ENCODE results near the gene RHOU. TPM values are rescaled to one million over a fixed set of nuclear protein-coding genes. Genes with fewer than 3 reads are reported as not detected.

Gene RHOU
- total and polyA plus RNA-seq, 2 of the 13 experiments (the other 11 are each of a cell fraction or from before 2014, with no cell fraction given): 11.9 to 18.5 TPM

DNA sequence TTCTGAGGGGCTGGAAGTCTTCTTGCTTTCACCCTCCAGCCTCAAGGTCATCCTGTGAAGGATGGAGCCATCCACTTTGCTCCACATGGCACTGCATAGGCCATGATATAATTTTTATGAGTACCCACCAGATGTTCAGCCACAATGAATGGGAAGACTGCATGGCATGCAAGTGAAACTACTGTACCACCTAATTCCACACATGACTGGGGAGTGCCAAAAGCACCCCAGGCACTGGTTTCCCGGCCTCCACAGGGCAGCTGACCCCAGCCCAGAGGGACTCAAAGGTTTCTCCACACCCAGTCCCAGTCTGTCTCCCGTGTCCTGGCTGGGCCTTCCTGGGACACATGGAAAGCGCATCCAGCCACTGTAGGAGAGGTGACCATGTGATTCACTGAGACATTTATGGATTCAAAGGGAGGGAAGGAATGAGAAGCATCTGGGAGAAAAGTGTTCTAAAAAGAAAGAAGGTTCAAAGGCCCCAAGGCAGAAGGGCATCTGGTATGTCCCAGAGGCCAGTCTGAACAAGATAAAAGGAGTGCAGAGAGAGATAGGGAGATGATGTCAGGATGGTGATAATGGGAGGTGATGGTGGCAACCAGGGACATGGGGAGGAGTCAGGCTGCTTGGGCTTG, 12.1 kb downstream of the RHOU start:
- Histone ChIP-seq H3K4me3 (replicated peaks in 1 of 3; ENCODE audit: insufficient read depth in 1 of 3, low read depth in 2 of 3, low read length in 3 of 3) (no peak overlapping the region), H4K20me1 (ENCODE audit: insufficient read depth, low read length) (no peaks in the 10 kb centered on the region), H3K9ac (ENCODE audit: insufficient read depth, low read depth, low read length) (no peak overlapping the region), H3K36me3 (replicated peaks in 1 of 2; ENCODE audit: control insufficient read depth in 1 of 2, insufficient read depth in 2 of 2, low read length in 2 of 2) (peaks cover 13 to 23% of the 10 kb centered on the region in 2 experiments), H3K4me1 (ENCODE audit: insufficient read depth, low read length) (peaks cover 12% of the 10 kb centered on the region), H2AFZ (ENCODE audit: low read length) (no peak overlapping the region), H3K27ac (ENCODE audit: extremely low read length, insufficient read depth, low read length) (no peak overlapping the region), H3K4me2 (ENCODE audit: low read depth, low read length) (no peak overlapping the region), H3K79me2 (ENCODE audit: insufficient read depth, low read length) (no peaks in the 10 kb centered on the region), H3K9me3 (ENCODE audit: low read length) (no peaks in the 10 kb centered on the region), H3K27me3 (ENCODE audit: control insufficient read depth in 1 of 2, insufficient read depth in 2 of 2, low read length in 2 of 2) (no peaks in the 10 kb centered on the region)
- no peak for FAIRE-seq
- POLR2A ChIA-PET: no interaction called here
- DNase-seq (ENCODE audit: low spot score): no peak
- CTCF ChIA-PET (ENCODE audit: low intra/inter-chr PET ratio, low total read pairs): no interaction called here
- no peak for TF ChIP-seq ZNF207 (IDR thresholded peaks at IDR 0.05; ENCODE audit: borderline replicate concordance)
- TF ChIP-seq, protein P1, sequence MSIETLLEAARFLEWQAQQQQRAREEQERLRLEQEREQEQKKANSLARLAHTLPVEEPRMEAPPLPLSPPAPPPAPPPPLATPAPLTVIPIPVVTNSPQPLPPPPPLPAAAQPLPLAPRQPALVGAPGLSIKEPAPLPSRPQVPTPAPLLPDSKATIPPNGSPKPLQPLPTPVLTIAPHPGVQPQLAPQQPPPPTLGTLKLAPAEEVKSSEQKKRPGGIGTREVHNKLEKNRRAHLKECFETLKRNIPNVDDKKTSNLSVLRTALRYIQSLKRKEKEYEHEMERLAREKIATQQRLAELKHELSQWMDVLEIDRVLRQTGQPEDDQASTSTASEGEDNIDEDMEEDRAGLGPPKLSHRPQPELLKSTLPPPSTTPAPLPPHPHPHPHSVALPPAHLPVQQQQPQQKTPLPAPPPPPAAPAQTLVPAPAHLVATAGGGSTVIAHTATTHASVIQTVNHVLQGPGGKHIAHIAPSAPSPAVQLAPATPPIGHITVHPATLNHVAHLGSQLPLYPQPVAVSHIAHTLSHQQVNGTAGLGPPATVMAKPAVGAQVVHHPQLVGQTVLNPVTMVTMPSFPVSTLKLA (IDR thresholded peaks at IDR 0.05): peak; percentile 12; the same call in 1 of the 2 replicates
- ATAC-seq: peak; percentile 41; the same call in 2 of the 3 replicates
- 73% methylated on average over 3 of the region's 3 CpGs for WGBS (ENCODE audit: low lambda C conversion rate)
- BruUV-seq (replicated peaks): no TSS peak
- in situ Hi-C loops (cut with HindIII; ENCODE audit: extremely low pct_ligation_motif_present, low pct_unique_long_range_greater_than_20kb) (no loop called here), intact Hi-C loops (cut with micrococcal nuclease; ENCODE audit: unreplicated experiment) (no loop called here)

DNA sequence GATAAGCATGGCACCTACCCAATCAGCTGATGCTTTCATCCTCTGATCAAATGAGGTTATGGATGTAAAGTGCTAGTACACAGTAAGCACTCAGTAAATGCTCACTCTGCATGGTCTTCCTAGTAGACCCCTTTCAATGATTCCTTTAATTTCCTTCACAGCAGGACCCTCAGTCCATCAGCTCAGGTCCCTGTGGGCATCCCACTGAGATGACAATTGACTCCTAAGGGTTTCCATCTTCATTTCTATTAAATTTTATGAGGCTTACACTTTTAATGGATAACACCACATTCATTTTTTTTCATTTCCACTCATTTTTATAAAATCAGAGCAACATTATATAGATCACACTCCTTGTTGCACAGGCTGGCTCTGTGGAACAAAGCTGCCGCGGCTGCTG, 12.8 kb downstream of the RHOU start:
- H3K9me3 ChIP-seq (ENCODE audit: low read length): no peaks in the 10 kb centered on the region
- BruUV-seq (replicated peaks): no TSS peak
- TF ChIP-seq ZSCAN30 (CRISPR knock-in tag; IDR thresholded peaks at IDR 0.05) (no peak), NR2F2 (IDR thresholded peaks at IDR 0.05; ENCODE audit: borderline replicate concordance, low read depth) (no peak), KDM5A (IDR thresholded peaks at IDR 0.05; ENCODE audit: borderline replicate concordance, low read length) (no peak), HOXA5 (CRISPR knock-in tag; IDR thresholded peaks at IDR 0.05) (no peak), TARDBP (CRISPR knock-in tag; IDR thresholded peaks at IDR 0.05) (no peak), CENPX (CRISPR knock-in tag; IDR thresholded peaks at IDR 0.05) (no peak), ELF3 (CRISPR knock-in tag; IDR thresholded peaks at IDR 0.05) (no peak), ZNF143 (CRISPR knock-in tag; IDR thresholded peaks at IDR 0.05) (no peak)
- TF ChIP-seq, protein P2, sequence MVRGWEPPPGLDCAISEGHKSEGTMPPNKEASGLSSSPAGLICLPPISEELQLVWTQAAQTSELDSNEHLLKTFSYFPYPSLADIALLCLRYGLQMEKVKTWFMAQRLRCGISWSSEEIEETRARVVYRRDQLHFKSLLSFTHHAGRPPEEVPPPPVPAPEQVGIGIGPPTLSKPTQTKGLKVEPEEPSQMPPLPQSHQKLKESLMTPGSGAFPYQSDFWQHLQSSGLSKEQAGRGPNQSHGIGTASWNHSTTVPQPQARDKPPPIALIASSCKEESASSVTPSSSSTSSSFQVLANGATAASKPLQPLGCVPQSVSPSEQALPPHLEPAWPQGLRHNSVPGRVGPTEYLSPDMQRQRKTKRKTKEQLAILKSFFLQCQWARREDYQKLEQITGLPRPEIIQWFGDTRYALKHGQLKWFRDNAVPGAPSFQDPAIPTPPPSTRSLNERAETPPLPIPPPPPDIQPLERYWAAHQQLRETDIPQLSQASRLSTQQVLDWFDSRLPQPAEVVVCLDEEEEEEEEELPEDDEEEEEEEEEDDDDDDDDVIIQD (CRISPR knock-in tag; IDR thresholded peaks at IDR 0.05; ENCODE audit: low read depth): no peak
- intact Hi-C loops (cut with micrococcal nuclease; ENCODE audit: unreplicated experiment): no loop called here
- ATAC-seq (peak; percentile 29; the same call in 1 of the 3 replicates), DNase-seq (ENCODE audit: low spot score) (no peak), FAIRE-seq (no peak)
- ChIA-PET POLR2A (no interaction called here), CTCF (ENCODE audit: low intra/inter-chr PET ratio, low total read pairs) (no interaction called here)
- H2AFZ ChIP-seq (ENCODE audit: low read length): no peak overlapping the region
- in situ Hi-C loops (cut with HindIII; ENCODE audit: extremely low pct_ligation_motif_present, low pct_unique_long_range_greater_than_20kb): no loop called here
- H3K9ac ChIP-seq (ENCODE audit: insufficient read depth, low read depth, low read length): no peak overlapping the region
- H3K4me3 ChIP-seq (replicated peaks in 1 of 3; ENCODE audit: insufficient read depth in 1 of 3, low read depth in 2 of 3, low read length in 3 of 3): no peak overlapping the region
- H3K4me2 ChIP-seq (ENCODE audit: low read depth, low read length): no peak overlapping the region
- H3K79me2 ChIP-seq (ENCODE audit: insufficient read depth, low read length): no peaks in the 10 kb centered on the region
- H3K4me1 ChIP-seq (ENCODE audit: insufficient read depth, low read length): peaks cover 12% of the 10 kb centered on the region
- 87% methylated on average over 2 of the region's 2 CpGs for WGBS (ENCODE audit: low lambda C conversion rate)
- no peaks in the 10 kb centered on the region for H3K27me3 ChIP-seq (ENCODE audit: control insufficient read depth in 1 of 2, insufficient read depth in 2 of 2, low read length in 2 of 2)
- no peak overlapping the region for H3K27ac ChIP-seq (ENCODE audit: extremely low read length, insufficient read depth, low read length)
- no peaks in the 10 kb centered on the region for H4K20me1 ChIP-seq (ENCODE audit: insufficient read depth, low read length)
- peaks cover 12 to 16% of the 10 kb centered on the region in 2 experiments for H3K36me3 ChIP-seq (replicated peaks in 1 of 2; ENCODE audit: control insufficient read depth in 1 of 2, insufficient read depth in 2 of 2, low read length in 2 of 2)

Measured in HepG2 (cell line).